Epithelial cell of proximal tubule (primary cell): Measurements from ENCODE around the gene SPAG7. TPM values are rescaled to one million over a fixed set of nuclear protein-coding genes. Genes with fewer than 3 reads are reported as not detected.

Source experiments
- DNase-seq: peaks from one replicate; pipeline ENCODE4 v3.0.0-alpha.2; 2011; ENCODE audit warnings: low read depth
- H3K4me3 ChIP-seq: 2 replicates; pipeline ENCODE4 v1.5.1; 2011; ENCODE audit warnings: low read depth, mild to moderate bottlenecking, low read length
- total RNA-seq: library from RNA; depleted of rRNA; stranded (reverse); fragments of >200 nt; gene quantifications from 2 replicates; pipeline ENCODE4 v1.2.3, GENCODE V29; 2015
- TF ChIP-seq, protein P1 (sequence below): conservative IDR thresholded peaks from 2 replicates; pipeline ENCODE4 v1.5.1; 2012; ENCODE audit warnings: low read depth, mild to moderate bottlenecking, low read length

Gene SPAG7
- total RNA-seq, 1 donor from 2014 or later = 80.8 TPM

DNA sequence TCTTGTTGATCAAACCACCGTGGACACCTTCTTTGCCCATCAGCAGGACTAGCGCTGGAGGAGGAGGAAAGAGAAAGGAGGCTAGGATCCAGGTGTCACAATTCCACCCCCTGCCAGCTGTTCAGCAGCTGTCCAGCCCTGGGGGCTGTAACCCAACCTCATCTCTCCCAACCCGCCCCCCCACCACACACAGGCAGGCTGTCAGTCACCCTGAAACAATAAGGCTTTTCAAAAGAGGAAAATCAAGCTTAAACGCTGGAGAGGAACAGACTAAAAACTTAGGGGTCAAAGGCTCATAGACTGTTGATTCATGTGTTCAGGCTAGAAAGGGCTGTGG is 21.7 kb downstream of the SPAG7 start:
- no peak for DNase-seq
- H3K4me3 ChIP-seq = peak overlapping the region; percentile 96
- TF ChIP-seq, protein P1, sequence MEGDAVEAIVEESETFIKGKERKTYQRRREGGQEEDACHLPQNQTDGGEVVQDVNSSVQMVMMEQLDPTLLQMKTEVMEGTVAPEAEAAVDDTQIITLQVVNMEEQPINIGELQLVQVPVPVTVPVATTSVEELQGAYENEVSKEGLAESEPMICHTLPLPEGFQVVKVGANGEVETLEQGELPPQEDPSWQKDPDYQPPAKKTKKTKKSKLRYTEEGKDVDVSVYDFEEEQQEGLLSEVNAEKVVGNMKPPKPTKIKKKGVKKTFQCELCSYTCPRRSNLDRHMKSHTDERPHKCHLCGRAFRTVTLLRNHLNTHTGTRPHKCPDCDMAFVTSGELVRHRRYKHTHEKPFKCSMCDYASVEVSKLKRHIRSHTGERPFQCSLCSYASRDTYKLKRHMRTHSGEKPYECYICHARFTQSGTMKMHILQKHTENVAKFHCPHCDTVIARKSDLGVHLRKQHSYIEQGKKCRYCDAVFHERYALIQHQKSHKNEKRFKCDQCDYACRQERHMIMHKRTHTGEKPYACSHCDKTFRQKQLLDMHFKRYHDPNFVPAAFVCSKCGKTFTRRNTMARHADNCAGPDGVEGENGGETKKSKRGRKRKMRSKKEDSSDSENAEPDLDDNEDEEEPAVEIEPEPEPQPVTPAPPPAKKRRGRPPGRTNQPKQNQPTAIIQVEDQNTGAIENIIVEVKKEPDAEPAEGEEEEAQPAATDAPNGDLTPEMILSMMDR = no peak

DNA sequence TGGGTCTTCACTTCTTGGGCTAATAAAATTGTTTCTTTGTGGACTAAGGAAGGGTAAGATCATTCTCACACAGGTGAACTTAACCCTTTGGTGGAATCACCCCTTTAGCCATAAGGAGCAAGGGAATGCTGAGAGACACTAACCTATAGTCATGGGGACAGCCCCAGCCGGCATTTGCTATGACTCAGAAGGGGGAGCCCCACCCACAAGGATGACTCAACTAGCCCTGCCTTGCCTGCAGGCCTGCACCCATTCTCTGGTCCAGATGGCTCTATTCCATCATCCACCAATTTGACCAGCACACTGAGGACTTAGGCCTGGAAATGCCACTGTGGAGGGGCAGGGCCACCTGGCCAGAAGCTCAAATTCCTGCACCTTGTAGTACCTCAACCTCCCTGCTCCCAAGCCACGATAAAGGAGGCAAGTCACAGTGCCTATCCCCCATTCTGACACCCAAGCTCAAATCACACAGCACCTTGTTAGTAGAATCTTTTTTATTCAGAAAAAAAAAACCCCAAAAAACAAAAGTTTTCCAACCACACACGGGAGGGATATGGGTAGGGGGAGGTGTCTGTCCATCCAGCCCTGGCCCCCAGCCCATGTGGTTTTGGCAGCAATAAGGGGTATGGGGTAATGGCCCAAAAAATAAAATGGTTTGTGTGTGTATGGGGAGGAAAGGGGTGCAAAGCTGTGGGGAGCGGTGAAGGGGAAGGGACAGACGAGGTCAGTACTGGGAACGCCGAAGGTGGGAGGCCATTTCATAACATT is 22.3 kb downstream of the SPAG7 start:
- H3K4me3 ChIP-seq = peak overlapping the region; percentile 96
- TF ChIP-seq, protein P1 = no peak
- no peak for DNase-seq

DNA sequence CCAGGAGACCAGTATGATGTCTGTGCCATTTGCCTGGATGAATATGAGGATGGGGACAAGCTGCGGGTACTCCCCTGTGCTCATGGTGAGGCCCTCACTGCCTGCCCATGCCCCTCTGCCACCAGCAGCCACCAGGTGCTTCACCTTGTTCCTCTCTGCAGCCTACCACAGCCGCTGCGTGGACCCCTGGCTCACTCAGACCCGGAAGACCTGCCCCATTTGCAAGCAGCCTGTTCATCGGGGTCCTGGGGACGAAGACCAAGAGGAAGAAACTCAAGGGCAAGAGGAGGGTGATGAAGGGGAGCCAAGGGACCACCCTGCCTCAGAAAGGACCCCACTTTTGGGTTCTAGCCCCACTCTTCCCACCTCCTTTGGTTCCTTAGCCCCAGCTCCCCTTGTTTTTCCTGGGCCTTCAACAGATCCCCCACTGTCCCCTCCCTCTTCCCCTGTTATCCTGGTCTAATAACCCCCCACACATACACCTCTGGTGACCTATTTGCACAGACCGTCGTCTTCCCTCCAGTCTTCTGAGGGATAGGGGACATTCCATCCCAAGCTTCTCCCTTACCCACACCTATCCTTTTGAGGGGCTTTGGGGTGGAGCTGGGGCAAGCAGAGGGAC is 23.0 kb downstream of the SPAG7 start:
- TF ChIP-seq, protein P1 = no peak
- DNase-seq = no peak
- H3K4me3 ChIP-seq = no peak overlapping the region

DNA sequence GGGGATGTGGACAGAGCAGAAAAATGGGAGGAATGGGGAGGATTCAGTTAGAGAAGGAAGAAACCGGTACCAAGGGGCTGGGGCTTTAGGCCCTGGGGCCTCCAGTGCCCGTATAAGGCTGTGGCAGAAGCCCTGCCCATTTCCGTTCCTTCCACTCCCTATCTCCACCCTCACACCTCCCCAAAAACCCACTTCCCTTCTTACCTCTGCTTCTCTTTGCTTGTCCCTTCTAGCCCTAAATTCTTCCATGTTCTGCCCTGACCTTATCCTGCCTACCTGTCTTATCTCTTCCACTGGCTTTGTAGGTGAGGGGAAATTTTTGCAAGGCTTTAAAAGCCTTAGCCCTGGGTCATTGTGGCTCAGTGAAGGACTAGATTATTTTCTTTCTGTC is 23.5 kb downstream of the SPAG7 start:
- H3K4me3 ChIP-seq = no peak overlapping the region
- TF ChIP-seq, protein P1 = no peak
- DNase-seq = no peak

DNA sequence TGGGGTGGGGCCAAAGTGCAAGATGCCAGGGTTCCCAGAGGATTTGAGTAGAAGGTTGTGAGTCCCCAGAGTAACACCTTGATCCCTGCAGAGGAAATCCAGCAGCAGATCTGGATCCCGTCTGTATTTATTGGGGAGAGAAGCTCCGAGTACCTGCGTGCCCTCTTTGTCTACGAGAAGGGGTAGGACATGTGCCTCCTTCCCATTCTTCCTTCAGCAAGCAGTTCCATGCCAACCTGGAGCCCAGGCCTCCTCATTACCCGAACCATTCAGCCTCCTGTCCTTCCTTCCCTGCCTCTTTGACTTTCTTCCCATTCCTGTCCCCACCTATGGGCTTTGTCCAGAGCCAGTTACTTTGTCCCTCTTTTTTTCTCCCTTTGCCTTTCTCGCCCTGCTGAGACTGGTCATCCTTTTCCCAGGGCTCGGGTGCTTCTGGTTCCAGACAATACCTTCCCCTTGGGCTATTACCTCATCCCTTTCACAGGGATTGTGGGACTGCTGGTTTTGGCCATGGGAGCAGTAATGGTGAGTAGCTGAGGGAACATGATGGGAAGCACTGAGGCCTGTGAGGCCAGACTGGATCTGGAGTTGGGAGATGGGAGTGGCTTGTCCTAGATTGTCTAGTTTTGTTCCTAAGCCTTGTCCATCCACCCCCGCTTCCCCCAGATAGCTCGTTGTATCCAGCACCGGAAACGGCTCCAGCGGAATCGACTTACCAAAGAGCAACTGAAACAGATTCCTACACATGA is 24.7 kb downstream of the SPAG7 start:
- TF ChIP-seq, protein P1 = no peak
- no peak for DNase-seq
- no peak overlapping the region for H3K4me3 ChIP-seq

DNA sequence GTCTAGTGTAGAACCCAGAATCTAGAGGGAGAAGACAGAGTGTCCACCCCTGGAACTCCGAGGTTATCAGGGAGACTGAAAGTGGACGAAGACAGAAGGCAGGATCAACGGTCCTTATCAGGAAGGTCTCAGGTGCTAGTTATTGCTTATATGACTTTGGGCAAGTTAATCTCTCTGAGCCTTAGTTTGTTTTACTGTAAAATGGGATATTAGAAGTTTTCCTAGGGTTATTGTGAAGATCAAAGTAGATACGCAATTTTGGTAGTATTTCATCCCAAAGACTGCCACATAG is 26.4 kb downstream of the SPAG7 start:
- no peak for DNase-seq
- peak overlapping the region; percentile 93 for H3K4me3 ChIP-seq
- TF ChIP-seq, protein P1 = no peak
